GM21367 (cell line): ENCODE results near the gene SERTM2.

Experiments used
- ATAC-seq: cut with Tn5 transposase; IDR thresholded peaks from one replicate; pipeline ENCODE4 v1.9.1; 2021; ENCODE audit not compliant: unreplicated experiment

Gene SERTM2

GRCh38 chrX:111555406-111555958, 44.0 kb downstream of the SERTM2 start:
- no peak for ATAC-seq

DNA sequence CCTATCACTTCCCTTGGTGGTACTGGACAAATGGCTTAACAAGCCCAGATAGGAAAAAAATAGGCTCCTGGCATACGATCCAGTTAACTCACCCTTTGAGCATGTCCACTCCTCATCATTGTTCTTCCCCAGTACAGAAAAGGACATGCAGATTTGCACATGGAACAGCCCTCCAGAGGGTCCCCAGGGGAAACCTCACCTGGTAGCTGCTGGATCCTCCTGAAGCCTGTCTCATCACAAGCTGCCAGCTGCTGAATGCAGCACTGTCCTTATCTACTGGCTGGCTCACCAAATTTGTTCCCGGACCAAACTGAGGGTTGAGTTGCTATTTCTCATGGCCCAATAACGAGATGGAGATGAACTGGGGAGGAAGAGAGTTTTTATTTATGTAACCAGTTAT, 49.4 kb downstream of the SERTM2 start:
- ATAC-seq, result no peak

GRCh38 chrX:111561851-111562250, 50.4 kb downstream of the SERTM2 start:
- no peak for ATAC-seq

GRCh38 chrX:111567542-111568255, 56.3 kb downstream of the SERTM2 start:
- no peak for ATAC-seq

DNA sequence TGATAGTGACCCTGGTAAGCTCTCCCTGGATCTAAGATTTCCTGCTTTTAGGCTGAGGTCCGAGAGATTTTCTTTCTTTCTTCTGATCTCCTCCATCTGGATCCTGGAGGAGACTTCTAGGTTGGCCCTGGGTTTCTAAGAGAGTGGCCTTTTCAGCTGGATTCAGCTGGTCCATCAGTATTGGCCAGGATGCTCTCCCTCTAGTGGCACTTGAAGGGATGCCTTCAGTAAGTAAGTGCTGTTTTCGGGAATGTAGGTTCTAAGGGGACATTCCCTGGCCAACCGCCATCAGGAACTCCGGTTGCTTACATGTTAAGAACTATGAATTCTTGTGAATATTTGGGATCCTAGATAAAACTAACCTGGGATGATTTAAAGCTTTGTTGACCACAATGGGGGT, 56.9 kb downstream of the SERTM2 start:
- ATAC-seq, result no peak

GRCh38 chrX:111568817-111569216, 57.4 kb downstream of the SERTM2 start:
- ATAC-seq, result no peak
